SH-SY5Y (cell line): ENCODE data around the gene PSENEN.

Experiments used
- GATA2 ChIP-seq: IDR thresholded peaks from 2 replicates; pipeline ENCODE4 v1.6.1; 2011; ENCODE audit warnings: mild to moderate bottlenecking, low read depth, low read length
- GATA3 ChIP-seq: IDR thresholded peaks from 2 replicates; pipeline ENCODE4 v1.6.1; 2011; ENCODE audit warnings: low read depth, mild to moderate bottlenecking, low read length, moderate library complexity

DNA sequence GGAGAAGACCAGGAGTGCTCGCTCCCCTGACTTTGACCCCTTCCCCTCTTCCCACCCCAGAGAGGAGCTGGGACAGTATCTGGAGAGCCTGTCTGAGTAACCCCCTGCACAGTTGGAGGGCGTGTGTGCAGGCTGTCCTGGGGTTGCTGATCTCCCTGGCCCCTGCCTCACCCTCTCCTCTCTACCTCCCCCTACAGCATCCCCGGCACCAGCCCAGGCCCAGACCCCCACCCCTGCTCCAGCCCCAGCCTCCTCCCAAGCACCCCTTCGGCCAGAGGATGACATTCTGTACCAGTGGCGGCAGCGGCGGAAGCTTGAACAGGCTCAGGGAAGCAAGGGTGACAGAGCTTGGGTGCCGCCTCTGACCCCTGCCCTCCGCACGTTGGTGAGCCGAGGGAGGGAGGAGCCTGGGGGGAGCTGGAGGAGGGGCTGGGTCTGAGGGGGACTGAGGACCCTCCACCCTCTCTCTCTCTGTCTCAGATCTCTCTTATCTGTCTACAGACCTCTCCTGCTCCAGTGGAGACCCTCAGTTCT lies 21.2 kb downstream of the PSENEN start:
- TF ChIP-seq GATA2 = no peak
- no peak for TF ChIP-seq GATA3
